ENCODE data around the gene GADL1.

GADL1 gene

DNA sequence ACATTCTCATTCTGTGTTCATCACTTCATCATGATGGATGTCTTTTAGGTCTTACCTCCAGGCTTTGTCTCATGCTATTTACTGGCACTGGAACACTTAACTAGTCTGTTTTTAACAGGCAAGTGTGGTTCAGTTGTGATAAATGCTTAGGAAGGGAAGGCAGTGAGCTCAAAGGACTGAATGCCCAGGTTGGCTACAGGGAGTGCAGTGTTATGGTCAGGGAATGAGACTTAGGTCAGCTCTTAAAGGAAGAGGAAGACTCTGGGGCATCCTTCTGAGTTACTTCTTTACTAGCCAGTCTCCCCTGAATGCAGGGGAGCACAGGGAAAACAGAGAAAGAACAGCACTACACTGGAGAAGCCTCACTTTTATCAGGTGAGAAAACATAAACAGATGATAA, 215.4 kb downstream of the GADL1 start:
- no peak for DNase-seq

DNA sequence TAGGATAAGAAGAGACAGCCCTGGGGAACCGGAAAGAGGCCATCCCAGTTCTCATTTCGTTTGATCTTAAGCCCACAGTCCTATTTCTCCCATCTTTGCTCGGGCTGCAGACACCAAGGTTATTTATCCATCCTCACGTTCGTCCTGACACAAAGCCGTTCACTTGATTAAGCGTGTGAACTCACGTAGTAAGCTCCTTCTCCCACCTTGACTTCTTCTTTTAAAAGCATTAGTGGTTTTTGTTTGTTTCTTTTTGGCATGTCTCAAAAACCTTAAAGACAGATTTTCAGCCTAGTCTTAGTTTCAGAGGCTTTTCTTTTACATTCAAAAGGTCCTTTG, 217.1 kb downstream of the GADL1 start:
- no peak for DNase-seq

DNA sequence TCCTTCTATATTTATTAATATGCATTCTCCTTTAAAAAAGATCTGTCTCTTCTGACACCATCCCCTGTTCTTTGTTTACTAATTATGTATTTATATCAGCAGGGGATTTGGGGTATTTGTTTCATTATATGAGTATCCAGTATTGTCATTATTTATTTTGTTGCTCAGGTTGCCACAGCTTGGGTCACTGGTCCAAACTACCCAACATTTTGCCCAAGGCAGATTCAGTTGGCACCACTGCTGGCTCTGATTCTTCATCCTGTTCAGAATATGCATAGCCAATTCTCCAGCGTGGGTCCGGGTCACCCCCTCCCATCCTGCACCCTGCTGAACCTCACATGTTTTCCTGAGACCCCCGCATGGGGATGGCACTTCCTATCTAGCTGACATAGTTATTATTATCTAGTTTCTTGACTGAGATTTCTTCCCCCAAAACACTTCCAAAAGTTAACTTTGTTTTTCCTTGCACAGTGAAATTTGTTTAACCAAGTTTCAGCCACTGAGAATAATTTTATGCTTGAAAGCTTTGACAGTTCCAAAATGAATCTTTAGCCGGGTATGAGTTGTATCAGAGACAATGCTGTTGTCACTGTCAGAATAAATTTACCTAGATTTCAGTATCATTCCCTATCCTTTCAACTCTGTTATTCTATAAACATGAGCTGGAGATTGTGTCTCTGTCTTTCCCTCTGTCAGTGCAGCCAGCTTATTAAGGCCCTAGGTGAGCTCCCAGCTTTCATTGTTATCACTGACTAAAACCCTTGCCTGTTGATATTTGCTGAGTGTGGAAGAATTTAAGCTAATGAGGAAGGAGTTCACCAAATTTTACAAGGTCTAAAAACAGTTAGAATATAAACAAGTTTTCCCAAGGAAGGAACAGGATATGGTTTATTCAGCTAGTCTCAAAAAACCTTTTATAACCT, 217.8 kb downstream of the GADL1 start:
- DNase-seq = no peak

All from anterior cingulate cortex (tissue), 58 donors.